IMR-90 (cell line): Measurements from ENCODE around the gene LPO. TPM values are rescaled to one million over a fixed set of nuclear protein-coding genes. Genes with fewer than 3 reads are reported as not detected.

ENCODE experiments used
- ATAC-seq: fragments of 200-7000 bp; cut with Tn5 transposase; 2 replicates; pipeline ENCODE4 v1.9.1; 2020; ENCODE audit warnings: low read depth, mild to moderate bottlenecking, moderate library complexity
- BruUV-seq: library from RNA; stranded (reverse); fragments of 400-500 nt; replicated peaks from 2 replicates; lab custom pipeline; 2021; lab: Mats Ljungman, UMichigan
- CTCF ChIA-PET: fragments of 300-600 bp; formaldehyde crosslinking; extraction: SDS; loops from one replicate; lab custom pipeline; 2021; ENCODE audit warnings: antibody characterized with exemption; lab: Yijun Ruan, JAX
- POLR2A ChIA-PET: fragments of 300-600 bp; sonication (Branson Sonifier 250); formaldehyde crosslinking; loops from one replicate; lab custom pipeline; 2022; ENCODE audit warnings: antibody characterized with exemption; ENCODE audit not compliant: unreplicated experiment; lab: Charles Lee
- DNase-seq: peaks from one replicate; pipeline ENCODE4 v3.0.0; 2013
- H2AFZ ChIP-seq: replicated peaks from 2 replicates; pipeline ENCODE3; 2013; ENCODE audit warnings: low read length, mild to moderate bottlenecking; ENCODE audit not compliant: poor library complexity
- H2AK5ac ChIP-seq: 2 replicates; pipeline ENCODE4 v1.6.1; 2013; ENCODE audit warnings: low read depth, low read length, inconsistent platforms
- H2AK9ac ChIP-seq: replicated peaks from 2 replicates; pipeline ENCODE3; 2013; ENCODE audit warnings: mild to moderate bottlenecking, low read depth, low read length, moderate library complexity; ENCODE audit not compliant: poor library complexity
- H2BK120ac ChIP-seq: 2 replicates; pipeline ENCODE4 v1.6.1; 2013; ENCODE audit warnings: low read depth, low read length, inconsistent platforms
- H2BK15ac ChIP-seq: 3 replicates; pipeline ENCODE4 v1.6.1; 2013; ENCODE audit warnings: low read depth, low read length, inconsistent platforms
- H2BK20ac ChIP-seq: 2 replicates; pipeline ENCODE4 v1.6.1; 2013; ENCODE audit warnings: low read depth, mild to moderate bottlenecking, inconsistent platforms, low read length, moderate library complexity
- H2BK5ac ChIP-seq: 2 replicates; pipeline ENCODE4 v1.6.1; 2013; ENCODE audit warnings: mild to moderate bottlenecking, low read depth, low read length, inconsistent platforms; ENCODE audit not compliant: poor library complexity, severe bottlenecking
- H3K14ac ChIP-seq: replicated peaks from 2 replicates; pipeline ENCODE4 v1.6.1; 2013; ENCODE audit warnings: low read depth, low read length, inconsistent platforms
- H3K18ac ChIP-seq: 2 replicates; pipeline ENCODE4 v1.6.1; 2013; ENCODE audit warnings: low read depth, low read length, control low read depth
- H3K23ac ChIP-seq: 2 replicates; pipeline ENCODE4 v1.6.1; 2013; ENCODE audit warnings: low read depth, low read length, inconsistent platforms
- H3K27ac ChIP-seq: 2 replicates; pipeline ENCODE4 v1.5.1; 2013; ENCODE audit warnings: mild to moderate bottlenecking, control low read depth, low read length; ENCODE audit not compliant: insufficient read depth
- H3K27me3 ChIP-seq: 2 replicates; pipeline ENCODE4 v1.6.1; 2013; ENCODE audit warnings: low read length; ENCODE audit not compliant: control insufficient read depth, insufficient read depth
- H3K36me3 ChIP-seq: 2 replicates; pipeline ENCODE4 v1.6.1; 2013; ENCODE audit warnings: low read length, mixed read lengths; ENCODE audit not compliant: control insufficient read depth, insufficient read depth
- H3K4ac ChIP-seq: 2 replicates; pipeline ENCODE4 v1.6.1; 2013; ENCODE audit warnings: low read depth, low read length, inconsistent platforms
- H3K4me1 ChIP-seq: 2 replicates; pipeline ENCODE4 v1.6.1; 2013; ENCODE audit warnings: low read length, mixed read lengths; ENCODE audit not compliant: control insufficient read depth, insufficient read depth
- H3K4me2 ChIP-seq: 2 replicates; pipeline ENCODE4 v1.6.1; 2013; ENCODE audit warnings: low read depth, mild to moderate bottlenecking, control low read depth, low read length, moderate library complexity
- H3K4me3 ChIP-seq: 2 replicates; pipeline ENCODE4 v1.5.1; 2013; ENCODE audit warnings: low read depth, mild to moderate bottlenecking, control low read depth, low read length, moderate library complexity; ENCODE audit not compliant: insufficient read depth
- H3K56ac ChIP-seq: 2 replicates; pipeline ENCODE4 v1.6.1; 2013; ENCODE audit warnings: low read length, inconsistent platforms; ENCODE audit not compliant: insufficient read depth; ENCODE audit errors: extremely low read depth
- H3K79me1 ChIP-seq, 2 experiments: 2 replicates each; pipeline ENCODE4 v1.6.1; 2013; ENCODE audit warnings: low read length in 2 of 2, inconsistent platforms in 1 of 2, low read depth in 1 of 2
- H3K9ac ChIP-seq: 2 replicates; pipeline ENCODE4 v1.6.1; 2013; ENCODE audit warnings: low read depth, low read length, control low read depth
- H3K9me1 ChIP-seq: 2 replicates; pipeline ENCODE4 v1.6.1; 2013; ENCODE audit warnings: low read length, inconsistent platforms; ENCODE audit not compliant: insufficient read depth
- H3K9me3 ChIP-seq: 2 replicates; pipeline ENCODE4 v1.6.1; 2013; ENCODE audit warnings: low read length; ENCODE audit not compliant: control insufficient read depth, insufficient read depth
- H4K20me1 ChIP-seq: 2 replicates; pipeline ENCODE4 v1.6.1; 2013; ENCODE audit warnings: low read length, inconsistent platforms; ENCODE audit not compliant: insufficient read depth
- H4K5ac ChIP-seq: 2 replicates; pipeline ENCODE4 v1.6.1; 2013; ENCODE audit warnings: mild to moderate bottlenecking, low read depth, low read length, control low read depth
- H4K8ac ChIP-seq, 2 experiments: 2 replicates each; pipeline ENCODE4 v1.6.1; 2013; ENCODE audit warnings: low read depth in 2 of 2, low read length in 2 of 2, control low read depth in 1 of 2, inconsistent platforms in 1 of 2
- H4K91ac ChIP-seq: 2 replicates; pipeline ENCODE4 v1.6.1; 2013; ENCODE audit warnings: low read depth, low read length, inconsistent platforms; ENCODE audit not compliant: insufficient read depth
- CEBPB ChIP-seq: IDR thresholded peaks from 2 replicates; pipeline ENCODE4 v1.6.1; 2012; ENCODE audit warnings: low read depth, low read length, improper control_type of control experiment
- NFE2L2 ChIP-seq: fragments of 150-350 bp; IDR thresholded peaks from 2 replicates; pipeline ENCODE4 v1.6.1; 2016; ENCODE audit warnings: low read depth, mild to moderate bottlenecking, low read length
- WGBS, 2 experiments: methylation state at CpG; one replicate each; pipeline versions ENCODE4 v1.1.5 to v1.1.7; 2013; ENCODE audit warnings: missing lambda C conversion rate in 2 of 2; ENCODE audit not compliant: insufficient read length in 1 of 2; ENCODE audit errors: extremely low coverage in 2 of 2; 5-methylcytosine and 5-hydroxymethylcytosine counted together
- dilution Hi-C: fragments of 300-500 bp; cut with HindIII; formaldehyde crosslinking; loops from one replicate; pipeline ENCODE4 v1.14.3; 2018; ENCODE audit warnings: low sequenced_read_pairs; ENCODE audit not compliant: unreplicated experiment
- in situ Hi-C: fragments of 300-500 bp; cut with MboI; formaldehyde crosslinking; loops from 3 replicates; pipeline ENCODE4 v1.14.3; 2019; ENCODE audit warnings: low sequenced_read_pairs, inconsistent platforms, mixed read lengths
- intact Hi-C: fragments of 100-400 bp; cut with micrococcal nuclease; formaldehyde crosslinking; loops from 2 replicates; pipeline ENCODE4 v1.10.0; 2022
- polyA plus RNA-seq, 3 experiments: library from polyadenylated mRNA; depleted of rRNA; stranded (reverse); fragments of >200 nt; gene quantifications; 2 replicates each; pipeline ENCODE4 v1.2.3, GENCODE V29; 2012; ENCODE audit warnings: low replicate concordance in 1 of 3
- total RNA-seq: library from RNA; depleted of rRNA; stranded (reverse); fragments of >200 nt; gene quantifications from 2 replicates; pipeline ENCODE4 v1.2.3, GENCODE V29; 2012

LPO gene
- total and polyA plus RNA-seq, 2 of the 4 experiments (the other 2 are of a cell fraction) = not detected

DNA sequence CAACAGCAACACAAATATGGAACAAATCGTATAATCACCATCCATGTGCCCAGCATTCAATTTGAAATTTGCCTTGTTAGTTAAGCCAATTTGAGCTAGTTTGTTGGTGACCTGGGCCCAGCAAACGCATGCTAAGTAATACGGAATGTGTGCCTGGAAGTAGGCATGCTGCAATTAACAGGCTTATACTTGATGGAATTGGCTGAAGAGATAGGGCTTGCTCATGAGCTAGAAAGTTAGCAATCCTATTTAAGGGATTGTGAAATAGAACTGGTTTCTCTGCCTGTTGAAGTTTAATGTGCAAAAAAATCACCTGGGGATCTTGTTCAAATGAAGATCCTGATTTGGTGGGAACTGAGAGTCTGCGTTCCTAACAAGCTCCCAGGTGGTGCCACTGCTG, 8.5 kb upstream of the LPO start:
- H3K9me1 ChIP-seq = no peaks in the 10 kb centered on the region
- H3K79me1 ChIP-seq = no peaks in the 10 kb centered on the region
- H3K4me1 ChIP-seq = no peaks in the 10 kb centered on the region
- H3K18ac ChIP-seq = no peak overlapping the region
- dilution Hi-C loops = no loop called here
- 100% methylated on average over 2 of the region's 4 CpGs; no CpG with 5 or more reads in 1 of the 2 experiments for WGBS, 2 experiments
- intact Hi-C loops = no loop called here
- H3K56ac ChIP-seq = no peak overlapping the region
- H3K27ac ChIP-seq = no peak overlapping the region
- CTCF ChIA-PET = no interaction called here
- H3K14ac ChIP-seq = no peak overlapping the region
- H2AK9ac ChIP-seq = no peak overlapping the region
- no peak overlapping the region for H3K9ac ChIP-seq
- H3K23ac ChIP-seq = no peak overlapping the region
- H3K9me3 ChIP-seq = no peaks in the 10 kb centered on the region
- no peak overlapping the region for H4K91ac ChIP-seq
- POLR2A ChIA-PET = interaction anchor here (0.7 kb wide), 1 partner anchor 113 kb away, joined by 4 read pairs; no protein-coding TSS in a partner anchor
- BruUV-seq = no TSS peak
- H2AK5ac ChIP-seq = no peak overlapping the region
- H4K5ac ChIP-seq = no peak overlapping the region
- no peak overlapping the region for H2AFZ ChIP-seq
- no peak overlapping the region for H4K8ac ChIP-seq
- ATAC-seq (no peak), DNase-seq (no peak)
- no peaks in the 10 kb centered on the region for H3K36me3 ChIP-seq
- no peak overlapping the region for H2BK15ac ChIP-seq
- no peak overlapping the region for H2BK20ac ChIP-seq
- TF ChIP-seq CEBPB = 0 out of 2 replicates have a peak, but pooled peaks have one; percentile 5
- TF ChIP-seq NFE2L2 = no peak
- H3K4me3 ChIP-seq = no peak overlapping the region
- H2BK5ac ChIP-seq = no peak overlapping the region
- H2BK120ac ChIP-seq = no peak overlapping the region
- H3K4ac ChIP-seq = no peak overlapping the region
- peaks cover 2% of the 10 kb centered on the region for H3K27me3 ChIP-seq
- in situ Hi-C loops = no loop called here
- H3K4me2 ChIP-seq = no peak overlapping the region
- no peaks in the 10 kb centered on the region for H4K20me1 ChIP-seq
